Lower lobe of right lung (tissue), 2 donors: ENCODE measurements around the gene VDR. TPM values are rescaled to one million over a fixed set of nuclear protein-coding genes. Genes with fewer than 3 reads are reported as not detected.

Experiments used
- ATAC-seq, 2 donors: fragments of 200-7000 bp; cut with Tn5 transposase; one replicate each; pipeline ENCODE4 v1.9.1; 2020 to 2022; ENCODE audit warnings: mild to moderate bottlenecking in 2 of 2, moderate library complexity in 2 of 2
- DNase-seq: peaks from one replicate; pipeline ENCODE4 v3.0.0-alpha.2; 2020
- H3K27ac ChIP-seq: fragments of 200-600 bp; one replicate; pipeline ENCODE4 v1.8.0; 2022
- H3K27me3 ChIP-seq: fragments of 200-600 bp; one replicate; pipeline ENCODE4 v1.8.0; 2022; ENCODE audit warnings: low read depth
- H3K36me3 ChIP-seq: fragments of 200-600 bp; one replicate; pipeline ENCODE4 v1.8.0; 2022; ENCODE audit warnings: mild to moderate bottlenecking
- H3K4me1 ChIP-seq: fragments of 200-600 bp; one replicate; pipeline ENCODE4 v1.8.0; 2022
- H3K4me3 ChIP-seq: fragments of 200-600 bp; one replicate; pipeline ENCODE4 v1.8.0; 2022; ENCODE audit warnings: mild to moderate bottlenecking
- H3K9me3 ChIP-seq: fragments of 200-600 bp; one replicate; pipeline ENCODE4 v1.8.0; 2022
- intact Hi-C: fragments of 100-400 bp; cut with DNase I; formaldehyde crosslinking; loops from one replicate; pipeline ENCODE4 v1.11.0; 2022
- total RNA-seq: library from RNA; stranded (reverse); fragmentation: NEBNext Ultra II Directional; extraction: Animal tissue kit (Norgen Biotek cat#: 25700); gene quantifications from one replicate; pipeline ENCODE4 v1.2.1, GENCODE V29; 2021
- TF ChIP-seq, protein P1 (sequence below): fragments of 200-600 bp; IDR thresholded peaks from one replicate; pipeline ENCODE4 v1.8.0; 2022; ENCODE audit warnings: antibody characterized with exemption, mild to moderate bottlenecking
- donor health status: DM: no; HTN: yes; CAD: no; lungs with severe emphysema.

VDR gene
- total RNA-seq, 1 donor from 2014 or later = 24.3 TPM

GRCh38 chr12:47822401-47822800, 82.4 kb downstream of the VDR start:
- H3K27ac ChIP-seq = peak overlapping the region; percentile 97
- ATAC-seq (no peak), DNase-seq (no peak)
- TF ChIP-seq, protein P1, sequence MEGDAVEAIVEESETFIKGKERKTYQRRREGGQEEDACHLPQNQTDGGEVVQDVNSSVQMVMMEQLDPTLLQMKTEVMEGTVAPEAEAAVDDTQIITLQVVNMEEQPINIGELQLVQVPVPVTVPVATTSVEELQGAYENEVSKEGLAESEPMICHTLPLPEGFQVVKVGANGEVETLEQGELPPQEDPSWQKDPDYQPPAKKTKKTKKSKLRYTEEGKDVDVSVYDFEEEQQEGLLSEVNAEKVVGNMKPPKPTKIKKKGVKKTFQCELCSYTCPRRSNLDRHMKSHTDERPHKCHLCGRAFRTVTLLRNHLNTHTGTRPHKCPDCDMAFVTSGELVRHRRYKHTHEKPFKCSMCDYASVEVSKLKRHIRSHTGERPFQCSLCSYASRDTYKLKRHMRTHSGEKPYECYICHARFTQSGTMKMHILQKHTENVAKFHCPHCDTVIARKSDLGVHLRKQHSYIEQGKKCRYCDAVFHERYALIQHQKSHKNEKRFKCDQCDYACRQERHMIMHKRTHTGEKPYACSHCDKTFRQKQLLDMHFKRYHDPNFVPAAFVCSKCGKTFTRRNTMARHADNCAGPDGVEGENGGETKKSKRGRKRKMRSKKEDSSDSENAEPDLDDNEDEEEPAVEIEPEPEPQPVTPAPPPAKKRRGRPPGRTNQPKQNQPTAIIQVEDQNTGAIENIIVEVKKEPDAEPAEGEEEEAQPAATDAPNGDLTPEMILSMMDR = no peak
- peaks cover 85% of the 10 kb centered on the region for H3K4me1 ChIP-seq
- no peaks in the 10 kb centered on the region for H3K9me3 ChIP-seq
- H3K4me3 ChIP-seq = no peak overlapping the region
- H3K36me3 ChIP-seq = no peaks in the 10 kb centered on the region
- no peaks in the 10 kb centered on the region for H3K27me3 ChIP-seq
- intact Hi-C loops = no loop called here

- no peaks in the 10 kb centered on the region for H3K36me3 ChIP-seq
- peaks cover 87% of the 10 kb centered on the region for H3K4me1 ChIP-seq
- peak overlapping the region; percentile 72 for H3K4me3 ChIP-seq
- H3K9me3 ChIP-seq = no peaks in the 10 kb centered on the region
- ATAC-seq (no peak), DNase-seq (no peak)
- H3K27ac ChIP-seq = peak overlapping the region; percentile 97
- TF ChIP-seq, protein P1 = no peak
- no peaks in the 10 kb centered on the region for H3K27me3 ChIP-seq
- intact Hi-C loops = no loop called here
These were observed 83.5 kb downstream of the VDR start for GRCh38 chr12:47821346-47821706.

GRCh38 chr12:47820631-47821345, 84.0 kb downstream of the VDR start:
- Histone ChIP-seq H3K4me3 (peak overlapping the region; percentile 72), H3K27ac (peak overlapping the region; percentile 97), H3K4me1 (peaks cover 87% of the 10 kb centered on the region), H3K36me3 (no peaks in the 10 kb centered on the region), H3K9me3 (no peaks in the 10 kb centered on the region), H3K27me3 (no peaks in the 10 kb centered on the region)
- ATAC-seq (peak; percentile 79 to 81), DNase-seq (peak; percentile 83)
- intact Hi-C loops = no loop called here
- TF ChIP-seq, protein P1 = no peak

DNA sequence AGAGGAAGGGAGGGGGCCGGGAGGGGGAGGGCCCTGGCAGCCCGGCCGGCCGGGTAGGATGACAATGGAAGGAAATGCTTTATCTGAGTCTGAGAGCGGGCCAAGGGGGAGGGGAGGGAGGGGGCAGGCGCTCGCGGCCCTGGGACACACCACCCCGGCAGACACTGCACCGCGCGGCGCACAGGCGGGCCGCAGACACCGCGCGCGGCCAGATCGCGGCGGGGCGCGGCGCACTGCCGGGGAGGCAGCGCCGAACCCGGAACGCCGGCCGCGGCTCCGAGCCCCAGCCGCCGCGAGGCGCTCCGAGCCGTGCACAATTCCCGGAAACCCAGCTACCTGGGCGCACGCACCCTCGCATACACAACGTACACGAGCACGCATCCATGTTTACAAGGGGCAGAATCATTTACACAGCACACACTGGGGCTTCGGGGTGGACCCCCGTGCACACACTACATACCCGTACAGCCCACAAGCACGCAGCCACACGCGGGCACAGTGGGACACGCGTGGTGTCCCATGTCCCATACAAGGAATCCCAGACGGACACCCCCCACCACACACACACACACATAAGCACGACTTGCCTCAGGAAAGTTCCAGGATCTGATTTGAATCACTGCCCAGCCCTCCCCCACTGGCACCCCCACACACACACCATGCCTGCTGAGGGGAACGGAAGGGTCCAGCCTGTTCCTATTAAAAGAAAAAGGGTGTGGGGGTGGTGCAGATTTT, 84.7 kb downstream of the VDR start, which contains the start of gene HDAC7:
HDAC7 (minus strand) TSS at position 8 of the 735 bp plus-strand sequence. CDS start 118 bp downstream, outside the sequence.
- Histone ChIP-seq H3K27ac (peak within 1 kb of the TSS; percentile 97), H3K4me3 (peak within 1 kb of the TSS; percentile 72), H3K4me1 (peaks cover 87% of the 10 kb centered on the region), H3K9me3 (no peaks in the 10 kb centered on the region), H3K27me3 (no peaks in the 10 kb centered on the region), H3K36me3 (no peaks in the 10 kb centered on the region)
- ATAC-seq (peak; percentile 54 to 77), DNase-seq (peak; percentile 91)
- TF ChIP-seq, protein P1 = no peak
- intact Hi-C loops = no loop called here

- Histone ChIP-seq H3K36me3 (no peaks in the 10 kb centered on the region), H3K27me3 (no peaks in the 10 kb centered on the region), H3K27ac (peak overlapping the region; percentile 97), H3K9me3 (no peaks in the 10 kb centered on the region), H3K4me3 (peak overlapping the region; percentile 72), H3K4me1 (peaks cover 87% of the 10 kb centered on the region)
- ATAC-seq = peak; percentile 53 to 54
- intact Hi-C loops = no loop called here
- DNase-seq = peak; percentile 86
- TF ChIP-seq, protein P1 = peak; percentile 51
These were observed 85.5 kb downstream of the VDR start for GRCh38 chr12:47819138-47819895.
